ENCODE results near the gene LPP. TPM values are rescaled to one million over a fixed set of nuclear protein-coding genes. Genes with fewer than 3 reads are reported as not detected.
A peak's percentile ranks its signal among the peaks of the same experiment; 100 is the strongest.

The LPP gene
- total RNA-seq, 1 donor from 2014 or later: 114 TPM

- no peak for DNase-seq (ENCODE audit: missing footprints)
- ATAC-seq: no peak
- intact Hi-C loops (cut with DNase I): no loop called here
Measured at GRCh38 chr3:188542196-188542595, 388.2 kb downstream of the LPP start.

- ATAC-seq: no peak
- DNase-seq (ENCODE audit: missing footprints): no peak
- intact Hi-C loops (cut with DNase I): no loop called here
Measured at GRCh38 chr3:188544012-188544411, 390.1 kb downstream of the LPP start.

GRCh38 chr3:188546835-188547670 lies 393.1 kb downstream of the LPP start:
- intact Hi-C loops (cut with DNase I): no loop called here

GRCh38 chr3:188553569-188553968 lies 399.6 kb downstream of the LPP start:
- no peak for ATAC-seq
- DNase-seq (ENCODE audit: missing footprints): no peak
- intact Hi-C loops (cut with DNase I): no loop called here

More at GRCh38 chr3:188546835-188547670, 393.1 kb downstream of the LPP start:
- DNase-seq (ENCODE audit: missing footprints): no peak
- ATAC-seq: no peak

- intact Hi-C loops (cut with DNase I): no loop called here
- DNase-seq (ENCODE audit: missing footprints) (no peak), ATAC-seq (no peak)
Measured at GRCh38 chr3:188554404-188554803, 400.4 kb downstream of the LPP start.

GRCh38 chr3:188557235-188557634 lies 403.3 kb downstream of the LPP start:
- DNase-seq (ENCODE audit: missing footprints) (no peak), ATAC-seq (no peak)
- intact Hi-C loops (cut with DNase I): no loop called here

- intact Hi-C loops (cut with DNase I): no loop called here
- DNase-seq (ENCODE audit: missing footprints) (no peak), ATAC-seq (no peak)
Measured at GRCh38 chr3:188558343-188559071, 404.6 kb downstream of the LPP start.

- DNase-seq (ENCODE audit: missing footprints) (no peak), ATAC-seq (no peak)
- intact Hi-C loops (cut with DNase I): no loop called here
Measured at GRCh38 chr3:188559072-188559429, 405.1 kb downstream of the LPP start.

GRCh38 chr3:188559856-188560255 lies 405.9 kb downstream of the LPP start:
- ATAC-seq (no peak), DNase-seq (ENCODE audit: missing footprints) (no peak)
- intact Hi-C loops (cut with DNase I): no loop called here

GRCh38 chr3:188562144-188562543 lies 408.2 kb downstream of the LPP start:
- ATAC-seq (no peak), DNase-seq (ENCODE audit: missing footprints) (no peak)
- intact Hi-C loops (cut with DNase I): no loop called here

- intact Hi-C loops (cut with DNase I): no loop called here
- ATAC-seq: no peak
- no peak for DNase-seq (ENCODE audit: missing footprints)
Measured at GRCh38 chr3:188567478-188568195, 413.7 kb downstream of the LPP start.

GRCh38 chr3:188568736-188569135 lies 414.8 kb downstream of the LPP start:
- intact Hi-C loops (cut with DNase I): no loop called here
- no peak for DNase-seq (ENCODE audit: missing footprints)
- ATAC-seq: peak; percentile 25

- intact Hi-C loops (cut with DNase I): no loop called here
- no peak for DNase-seq (ENCODE audit: missing footprints)
- ATAC-seq: peak; percentile 45
Measured at GRCh38 chr3:188571531-188572095, 417.7 kb downstream of the LPP start.

GRCh38 chr3:188573291-188573940 lies 419.5 kb downstream of the LPP start:
- no peak for DNase-seq (ENCODE audit: missing footprints)
- intact Hi-C loops (cut with DNase I): no loop called here
- ATAC-seq: no peak

- intact Hi-C loops (cut with DNase I): no loop called here
- DNase-seq (ENCODE audit: missing footprints): no peak
- ATAC-seq: no peak
Measured at GRCh38 chr3:188573956-188574355, 420.0 kb downstream of the LPP start.

GRCh38 chr3:188574885-188575284 lies 420.9 kb downstream of the LPP start:
- intact Hi-C loops (cut with DNase I): loop anchor here (5.0 kb wide), 1 partner anchor 372 kb away; no protein-coding TSS in a partner anchor
- ATAC-seq (peak; percentile 30), DNase-seq (ENCODE audit: missing footprints) (no peak)

GRCh38 chr3:188575501-188575900 lies 421.5 kb downstream of the LPP start:
- intact Hi-C loops (cut with DNase I): loop anchor here (5.0 kb wide), 1 partner anchor 372 kb away; no protein-coding TSS in a partner anchor
- DNase-seq (ENCODE audit: missing footprints) (no peak), ATAC-seq (no peak)

- no peak for DNase-seq (ENCODE audit: missing footprints)
- intact Hi-C loops (cut with DNase I): loop anchor here (5.0 kb wide), 1 partner anchor 370 kb away; no protein-coding TSS in a partner anchor
- no peak for ATAC-seq
Measured at GRCh38 chr3:188577539-188577938, 423.6 kb downstream of the LPP start.

All from Right ventricle myocardium inferior (tissue), 1 donor.